Mucosa of descending colon (tissue), 3 donors: Measurements from ENCODE around the gene GPC6. TPM values are rescaled to one million over a fixed set of nuclear protein-coding genes. Genes with fewer than 3 reads are reported as not detected.

Experiments
- ATAC-seq: fragments of 200-7000 bp; cut with Tn5 transposase; one replicate; pipeline ENCODE4 v1.9.1; 2020; ENCODE audit warnings: mild to moderate bottlenecking, moderate library complexity
- DNase-seq, 3 donors: peaks; one replicate each; pipeline ENCODE4 v3.0.0-alpha.2; 2020
- H3K36me3 ChIP-seq: fragments of 200-600 bp; one replicate; pipeline ENCODE4 v1.8.0; 2021; ENCODE audit warnings: low read depth, mild to moderate bottlenecking
- H3K4me1 ChIP-seq: fragments of 200-600 bp; one replicate; pipeline ENCODE4 v1.8.0; 2021; ENCODE audit warnings: low read depth, mild to moderate bottlenecking
- H3K4me3 ChIP-seq: fragments of 200-600 bp; one replicate; pipeline ENCODE4 v1.8.0; 2021; ENCODE audit warnings: mild to moderate bottlenecking
- H3K9me3 ChIP-seq: fragments of 200-600 bp; one replicate; pipeline ENCODE4 v1.8.0; 2021; ENCODE audit warnings: mild to moderate bottlenecking
- CTCF ChIP-seq: fragments of 200-600 bp; IDR thresholded peaks from one replicate; pipeline ENCODE4 v1.8.0; 2022; ENCODE audit warnings: antibody characterized with exemption, mild to moderate bottlenecking
- intact Hi-C, 2 donors: fragments of 100-400 bp; cut with DNase I in 1 of 2; cut with micrococcal nuclease in 1 of 2; formaldehyde crosslinking; loops; one replicate each; pipeline versions ENCODE4 v1.11.0 to v1.11.1; 2022; cut with DNase I, micrococcal nuclease
- total RNA-seq, 3 donors: library from RNA; stranded (reverse); fragmentation: NEBNext Ultra II Directional in 2 of 3; extraction: Animal tissue kit (Norgen Biotek cat#: 25700) in 2 of 3; gene quantifications; one replicate each; pipeline versions ENCODE4 v1.2.1 to v1.2.4, GENCODE V29; 2021 to 2023
- donor health status: DM: no; HTN: no; CAD: no; lungs with moderate emphysema.
- donor health status: DM: no; HTN: no; CAD: no.
- donor health status: DM: no; HTN: yes; CAD: no.

The GPC6 gene
- total RNA-seq, 3 donors from 2014 or later: 2.7 to 11.3 (median 7.5) TPM

DNA sequence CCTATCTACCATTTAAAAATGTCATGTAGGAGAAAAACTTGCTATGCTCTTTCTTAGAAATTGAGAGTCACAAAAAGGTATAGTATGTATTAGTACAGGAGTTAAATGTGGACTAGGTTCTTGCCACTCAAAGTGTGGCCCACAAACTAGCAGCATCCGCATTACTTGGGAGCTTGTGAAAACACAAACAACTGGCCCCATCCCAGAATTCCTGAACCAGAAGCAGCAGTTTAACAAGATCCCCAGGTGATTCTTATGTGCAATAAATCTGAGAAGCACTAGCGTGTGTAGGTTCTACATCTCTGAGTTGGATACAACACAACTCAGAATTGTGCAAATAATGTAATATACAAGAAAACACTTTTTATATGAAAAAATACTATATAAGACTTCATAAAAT is 927.0 kb downstream of the GPC6 start:
- no peak for DNase-seq
- intact Hi-C loops: no loop called here
- Histone ChIP-seq H3K4me1 (no peaks in the 10 kb centered on the region), H3K36me3 (no peaks in the 10 kb centered on the region), H3K4me3 (no peak overlapping the region), H3K9me3 (no peaks in the 10 kb centered on the region)
- no peak for ATAC-seq
- TF ChIP-seq CTCF: no peak

- TF ChIP-seq CTCF: no peak
- intact Hi-C loops: no loop called here
- no peaks in the 10 kb centered on the region for H3K4me1 ChIP-seq
- ATAC-seq (no peak), DNase-seq (peak in 1 of 3 donors; percentile 11)
- H3K4me3 ChIP-seq: no peak overlapping the region
- no peaks in the 10 kb centered on the region for H3K9me3 ChIP-seq
- H3K36me3 ChIP-seq: no peaks in the 10 kb centered on the region
Measured at GRCh38 chr13:94154367-94154766, 927.8 kb downstream of the GPC6 start.

DNA sequence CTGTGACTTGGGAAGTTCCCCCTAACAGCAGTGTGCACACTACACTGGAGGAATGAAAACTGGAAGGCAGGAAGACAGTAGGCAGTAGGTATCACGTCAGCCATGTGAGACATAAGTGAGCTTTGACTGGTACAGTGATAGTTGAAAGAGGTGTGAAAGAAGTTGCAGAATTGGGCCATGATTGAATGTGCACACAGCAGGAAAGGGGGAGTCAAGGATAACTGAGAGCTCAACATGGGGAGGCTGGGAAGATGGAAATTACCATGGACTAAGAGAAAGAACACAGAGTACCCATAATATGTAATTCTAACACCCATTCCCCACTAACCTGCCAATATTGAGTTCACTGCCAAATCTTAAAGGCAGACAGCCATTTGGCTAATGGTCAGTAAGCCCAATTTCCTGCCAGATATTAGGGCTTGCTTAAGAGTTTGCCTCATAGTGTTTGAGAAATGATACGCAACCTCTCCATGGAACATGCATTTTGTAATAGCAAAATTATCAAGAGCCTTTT is 931.2 kb downstream of the GPC6 start:
- Histone ChIP-seq H3K9me3 (no peaks in the 10 kb centered on the region), H3K4me3 (no peak overlapping the region), H3K4me1 (no peaks in the 10 kb centered on the region), H3K36me3 (no peaks in the 10 kb centered on the region)
- intact Hi-C loops: no loop called here
- no peak for ATAC-seq
- DNase-seq: no peak
- no peak for TF ChIP-seq CTCF

DNA sequence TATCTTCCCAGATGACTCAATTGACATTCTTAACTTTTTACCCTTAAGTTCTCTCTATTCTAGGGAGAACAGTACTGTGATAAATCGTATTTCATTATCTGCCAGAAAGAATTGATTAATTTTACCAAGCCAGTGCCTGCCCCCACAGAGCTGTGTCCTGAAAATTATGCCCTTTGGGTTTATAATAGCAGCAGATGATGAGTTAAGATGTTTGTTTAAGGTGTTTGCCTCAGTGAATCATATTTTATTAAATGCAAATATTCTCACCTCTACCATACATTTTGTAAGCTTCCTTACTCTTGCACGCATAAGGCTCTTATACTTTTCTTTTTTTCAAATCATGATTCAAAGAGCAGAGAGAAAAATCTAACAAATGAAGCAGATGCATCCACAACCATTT is 934.3 kb downstream of the GPC6 start:
- H3K4me1 ChIP-seq: no peaks in the 10 kb centered on the region
- no peak for ATAC-seq
- H3K9me3 ChIP-seq: no peaks in the 10 kb centered on the region
- intact Hi-C loops: no loop called here
- TF ChIP-seq CTCF: no peak
- no peak for DNase-seq
- H3K36me3 ChIP-seq: no peaks in the 10 kb centered on the region
- no peak overlapping the region for H3K4me3 ChIP-seq

DNA sequence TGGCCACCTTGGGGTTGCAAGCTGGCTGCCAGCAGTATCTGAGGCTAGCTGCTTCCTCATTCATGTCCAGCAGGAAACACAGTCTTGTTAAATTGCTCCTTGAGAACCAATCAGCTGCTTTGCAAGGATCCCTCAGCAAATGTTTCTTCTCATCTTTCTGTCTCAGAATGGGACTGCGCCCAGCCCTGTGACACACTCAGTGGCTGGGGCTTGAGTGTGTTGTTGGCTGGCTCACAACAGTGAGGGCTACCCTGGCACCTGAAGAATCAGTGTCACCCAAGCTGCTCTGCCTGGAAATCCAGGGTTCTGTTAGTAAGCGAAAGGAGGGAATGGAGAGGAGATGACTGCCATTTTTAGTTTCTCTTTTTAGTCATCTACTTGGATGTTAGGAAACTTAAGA is 935.7 kb downstream of the GPC6 start:
- DNase-seq: no peak
- Histone ChIP-seq H3K9me3 (no peaks in the 10 kb centered on the region), H3K36me3 (no peaks in the 10 kb centered on the region), H3K4me1 (no peaks in the 10 kb centered on the region), H3K4me3 (no peak overlapping the region)
- no peak for ATAC-seq
- intact Hi-C loops: no loop called here
- no peak for TF ChIP-seq CTCF

- H3K9me3 ChIP-seq: no peaks in the 10 kb centered on the region
- H3K4me1 ChIP-seq: no peaks in the 10 kb centered on the region
- ATAC-seq: no peak
- TF ChIP-seq CTCF: no peak
- no peak overlapping the region for H3K4me3 ChIP-seq
- no peaks in the 10 kb centered on the region for H3K36me3 ChIP-seq
- intact Hi-C loops: no loop called here
- DNase-seq: no peak
Measured at GRCh38 chr13:94163535-94163934, 936.9 kb downstream of the GPC6 start.
